ENCODE measurements around the gene EHF.
"Not testable (repeated sequence)": the region's sequence is repeated elsewhere in the genome, so short reads cannot be mapped to it uniquely, and the experiment has no call there.

Gene EHF

GRCh38 chr11:34671117-34671516 lies 50.2 kb downstream of the EHF start:
- no peak for FAIRE-seq

- no peak for FAIRE-seq
Measured at GRCh38 chr11:34671946-34672345, 51.1 kb downstream of the EHF start.

GRCh38 chr11:34674038-34674437 lies 53.1 kb downstream of the EHF start:
- peak; percentile 66 for FAIRE-seq

GRCh38 chr11:34676227-34676626 lies 55.3 kb downstream of the EHF start:
- FAIRE-seq: no peak

- FAIRE-seq: no peak
Measured at GRCh38 chr11:34679681-34680080, 58.8 kb downstream of the EHF start.

GRCh38 chr11:34680206-34680605 lies 59.3 kb downstream of the EHF start:
- FAIRE-seq: no peak

GRCh38 chr11:34680918-34681586 lies 60.2 kb downstream of the EHF start:
- no peak for FAIRE-seq

GRCh38 chr11:34682825-34683224 lies 61.9 kb downstream of the EHF start:
- FAIRE-seq: no peak

- no peak for FAIRE-seq
Measured at GRCh38 chr11:34683396-34683795, 62.5 kb downstream of the EHF start.

- FAIRE-seq: no peak
Measured at GRCh38 chr11:34685864-34686263, 65.0 kb downstream of the EHF start.

- not testable (repeated sequence) for FAIRE-seq
Measured at GRCh38 chr11:34692299-34692698, 71.4 kb downstream of the EHF start.

- no peak for FAIRE-seq
Measured at GRCh38 chr11:34696862-34697261, 76.0 kb downstream of the EHF start.

- no peak for FAIRE-seq
Measured at GRCh38 chr11:34706709-34707461, 86.0 kb downstream of the EHF start.

- no peak for FAIRE-seq
Measured at GRCh38 chr11:34707462-34707840, 86.6 kb downstream of the EHF start.

All from A204.1 (cell line).